Endothelial cell of umbilical vein (primary cell): ENCODE results near the gene CPLX1. TPM values are rescaled to one million over a fixed set of nuclear protein-coding genes. Genes with fewer than 3 reads are reported as not detected.

Experiments used
- BruUV-seq: library from RNA; stranded (reverse); fragments of 400-500 nt; replicated peaks from 2 replicates; lab custom pipeline; 2021; lab: Mats Ljungman, UMichigan
- CTCF ChIA-PET: fragments of 300-600, 350-600 bp; sonication (Branson Sonifier 250); formaldehyde crosslinking; loops from one replicate; lab custom pipeline; 2021; ENCODE audit warnings: antibody characterized with exemption, inconsistent platforms; lab: Charles Lee
- POLR2A ChIA-PET: fragments of 300-600, 350-600 bp; sonication (Branson Sonifier 250); formaldehyde crosslinking; loops from one replicate; lab custom pipeline; 2021; ENCODE audit warnings: antibody characterized with exemption, inconsistent platforms; lab: Charles Lee
- DNase-seq: peaks from one replicate; pipeline ENCODE4 v3.0.0-alpha.2; 2011; ENCODE audit warnings: low read depth, low spot score
- FAIRE-seq: peaks from 2 replicates; lab custom pipeline; 2011; peaks lifted over from hg19 to GRCh38; lab: Jason Lieb, UNC
- H2AFZ ChIP-seq: 2 replicates; pipeline ENCODE4 v1.6.0; 2012; ENCODE audit warnings: low read depth, low read length, control low read depth, inconsistent platforms
- H3K27ac ChIP-seq: 2 replicates; pipeline ENCODE4 v1.5.1; 2011; ENCODE audit warnings: low read depth, mild to moderate bottlenecking, control low read depth, low read length, moderate library complexity; ENCODE audit not compliant: insufficient read depth
- H3K27me3 ChIP-seq, 2 experiments: 2 replicates each; pipeline versions ENCODE4 v1.6.0 to v1.6.1; 2011; ENCODE audit warnings: low read length in 2 of 2, mixed read lengths in 1 of 2; ENCODE audit not compliant: control insufficient read depth in 2 of 2, insufficient read depth in 2 of 2
- H3K36me3 ChIP-seq, 2 experiments: 2 replicates in 1 of 2; 3 replicates in 1 of 2; pipeline ENCODE4 v1.5.1; 2011; ENCODE audit warnings: low read length in 2 of 2, mild to moderate bottlenecking in 1 of 2, moderate library complexity in 1 of 2; ENCODE audit not compliant: control insufficient read depth in 2 of 2, insufficient read depth in 2 of 2; ENCODE audit errors: extremely low read depth in 1 of 2
- H3K4me1 ChIP-seq: 3 replicates; pipeline ENCODE4 v1.5.1; 2011; ENCODE audit warnings: mild to moderate bottlenecking, low read length; ENCODE audit not compliant: control insufficient read depth, insufficient read depth; ENCODE audit errors: extremely low read depth
- H3K4me2 ChIP-seq: 2 replicates; pipeline ENCODE4 v1.6.1; 2011; ENCODE audit warnings: low read length, control low read depth, mixed read lengths; ENCODE audit not compliant: insufficient read depth
- H3K4me3 ChIP-seq, 3 experiments: fragments of 200-600 bp in 1 of 3; sonication (generic), shearing (Covaris generic) in 1 of 3; replicated peaks in 1 of 3; 2 replicates each; pipeline ENCODE4 v1.5.1; 2011 to 2016; ENCODE audit warnings: control low read depth in 3 of 3, low read length in 3 of 3, mild to moderate bottlenecking in 2 of 3, inconsistent platforms in 1 of 3, low read depth in 1 of 3, moderate library complexity in 1 of 3; ENCODE audit not compliant: insufficient read depth in 1 of 3
- H3K79me2 ChIP-seq: 2 replicates; pipeline ENCODE4 v1.6.0; 2012; ENCODE audit warnings: low read length, inconsistent platforms; ENCODE audit not compliant: control insufficient read depth, insufficient read depth
- H3K9ac ChIP-seq: replicated peaks from 2 replicates; pipeline ENCODE3; 2011; ENCODE audit warnings: low read length, control low read depth; ENCODE audit not compliant: insufficient read depth; ENCODE audit errors: extremely low read depth
- H3K9me1 ChIP-seq: replicated peaks from 3 replicates; pipeline ENCODE4 v1.6.0; 2011; ENCODE audit warnings: mild to moderate bottlenecking, low read length; ENCODE audit not compliant: control insufficient read depth, insufficient read depth; ENCODE audit errors: extremely low read depth
- H3K9me3 ChIP-seq: replicated peaks from 2 replicates; pipeline ENCODE4 v1.5.1; 2012; ENCODE audit warnings: low read length, inconsistent platforms; ENCODE audit not compliant: control insufficient read depth, insufficient read depth
- H4K20me1 ChIP-seq: replicated peaks from 2 replicates; pipeline ENCODE3; 2011; ENCODE audit warnings: mild to moderate bottlenecking, low read length; ENCODE audit not compliant: control insufficient read depth, insufficient read depth; ENCODE audit errors: extremely low read depth
- CTCF ChIP-seq, 2 donors: IDR thresholded peaks; 1 replicate in 1 of 2; 2 replicates in 1 of 2; pipeline ENCODE4 v1.5.1; 2011; ENCODE audit warnings: low read length in 2 of 2, mild to moderate bottlenecking in 2 of 2, moderate library complexity in 2 of 2, control low read depth in 1 of 2, inconsistent platforms in 1 of 2, low read depth in 1 of 2; ENCODE audit not compliant: insufficient read depth in 1 of 2; ENCODE audit errors: extremely low read depth in 1 of 2
- GATA2 ChIP-seq: IDR thresholded peaks from 2 replicates; pipeline ENCODE4 v1.7.0; 2011; ENCODE audit warnings: low read depth, mild to moderate bottlenecking, moderate library complexity, mixed read lengths, low read length; ENCODE audit not compliant: insufficient read length, insufficient read depth
- dilution Hi-C: fragments of 300-500 bp; cut with MboI; formaldehyde crosslinking; loops from one replicate; pipeline ENCODE4 v1.15.0; 2019; ENCODE audit warnings: low sequenced_read_pairs; ENCODE audit not compliant: extremely low pct_ligation_motif_present
- intact Hi-C: fragments of 100-400 bp; cut with micrococcal nuclease; formaldehyde crosslinking; loops from one replicate; pipeline ENCODE4 v1.10.0; 2022
- polyA plus RNA-seq, 4 experiments: library from polyadenylated mRNA; depleted of rRNA in 3 of 4; stranded (reverse) in 3 of 4; unstranded in 1 of 4; fragments of >200 nt; gene quantifications; 2 replicates each; pipeline versions ENCODE4 v1.2.1 to v1.2.3, GENCODE V29; 2011 to 2012; ENCODE audit warnings: missing spikeins in 1 of 4
- total RNA-seq: library from RNA; stranded (reverse); gene quantifications from 2 replicates; pipeline ENCODE4 v1.2.3, GENCODE V29; 2021

Gene CPLX1
- total and polyA plus RNA-seq, 2 donors (not counting 3 experiments of a cell fraction or from before 2014, with no cell fraction given): 1.0 to 1.8 TPM

DNA sequence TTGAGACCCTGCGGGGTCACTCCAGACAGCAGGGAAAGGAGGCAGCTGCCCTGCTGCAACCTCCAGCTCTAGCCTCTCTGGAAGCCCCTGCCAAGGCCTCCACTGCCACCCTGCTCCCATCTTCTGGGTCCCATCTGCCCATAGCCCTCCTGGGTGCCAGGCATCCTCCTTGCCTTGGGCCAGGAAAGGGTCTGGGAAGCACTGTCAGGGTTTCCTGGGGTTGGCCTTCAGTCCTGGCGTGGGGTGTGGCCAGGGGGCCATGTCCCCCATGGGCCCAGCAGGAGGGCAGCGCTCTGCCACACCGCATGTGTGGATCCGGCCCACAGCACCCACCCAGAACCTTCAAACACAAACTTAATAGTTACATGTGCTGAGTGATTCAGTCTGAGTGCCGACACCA lies 3.4 kb upstream of the CPLX1 start:
- no peak for TF ChIP-seq CTCF (IDR thresholded peaks at IDR 0.05; ENCODE audit: extremely low read depth in 1 of 2, insufficient read depth in 1 of 2, low read depth in 1 of 2, low read length in 2 of 2)
- no peaks in the 10 kb centered on the region for H3K4me1 ChIP-seq
- no peak overlapping the region for H2AFZ ChIP-seq
- H3K9me3 ChIP-seq: no peaks in the 10 kb centered on the region
- H3K79me2 ChIP-seq: no peaks in the 10 kb centered on the region
- no peaks in the 10 kb centered on the region for H4K20me1 ChIP-seq
- no peak overlapping the region for H3K9ac ChIP-seq
- H3K36me3 ChIP-seq: no peaks in the 10 kb centered on the region
- dilution Hi-C loops (no loop called here), intact Hi-C loops (loop anchor here (5.0 kb wide), 1 partner anchor 47 kb away; no protein-coding TSS in a partner anchor)
- peaks cover 18 to 21% of the 10 kb centered on the region in 2 experiments for H3K27me3 ChIP-seq
- no TSS peak for BruUV-seq
- H3K27ac ChIP-seq: no peak overlapping the region
- no peak overlapping the region for H3K4me3 ChIP-seq
- DNase-seq: no peak
- H3K9me1 ChIP-seq: no peaks in the 10 kb centered on the region
- no peak for FAIRE-seq
- POLR2A ChIA-PET: no interaction called here
- CTCF ChIA-PET: interaction anchor here (0.9 to 1.0 kb wide), 4 partner anchors 9 to 43 kb away, joined by 3 to 6 read pairs (median 3); no protein-coding TSS in a partner anchor
- no peak overlapping the region for H3K4me2 ChIP-seq

DNA sequence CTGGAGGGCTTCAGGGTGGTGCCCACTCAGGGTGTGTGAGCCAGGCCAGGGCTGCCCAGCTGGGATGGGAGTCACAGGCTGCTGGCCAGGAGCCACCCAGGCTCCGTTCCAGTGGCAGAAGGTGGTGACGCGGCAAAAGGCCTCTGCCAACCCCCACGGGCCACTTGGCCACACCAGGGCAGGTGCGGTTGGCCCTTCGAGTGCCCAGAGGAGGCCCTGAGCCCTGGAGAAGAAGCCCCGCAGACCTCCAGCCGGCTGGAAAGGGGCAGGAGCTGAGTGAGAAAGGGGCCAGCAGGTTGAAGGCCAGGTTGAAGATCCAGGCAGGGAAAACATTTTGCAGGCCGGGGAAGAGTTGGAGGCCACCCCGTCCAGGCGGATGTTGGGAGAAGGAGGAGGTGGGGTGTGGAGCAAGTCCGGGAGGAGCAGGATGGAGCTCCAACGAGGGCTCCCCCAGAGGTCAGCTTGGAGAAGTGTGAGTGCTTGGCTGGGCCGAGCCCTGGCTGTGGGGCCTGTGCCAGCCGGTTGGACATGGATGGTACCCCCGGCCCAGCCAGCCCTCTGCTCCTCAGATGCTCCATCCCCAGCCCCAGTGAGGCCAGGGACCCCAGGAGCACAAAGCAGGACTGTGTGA lies 2.8 kb upstream of the CPLX1 start:
- Histone ChIP-seq H3K9ac (no peak overlapping the region), H3K9me1 (no peaks in the 10 kb centered on the region), H3K27ac (no peak overlapping the region), H3K4me2 (no peak overlapping the region), H4K20me1 (no peaks in the 10 kb centered on the region), H2AFZ (no peak overlapping the region), H3K79me2 (no peaks in the 10 kb centered on the region), H3K4me3 (no peak overlapping the region), H3K9me3 (no peaks in the 10 kb centered on the region), H3K36me3 (no peaks in the 10 kb centered on the region), H3K4me1 (no peaks in the 10 kb centered on the region), H3K27me3 (peaks cover 23 to 25% of the 10 kb centered on the region in 2 experiments)
- FAIRE-seq (no peak), DNase-seq (no peak)
- intact Hi-C loops (loop anchor here (5.0 kb wide), 1 partner anchor 46 kb away; no protein-coding TSS in a partner anchor), dilution Hi-C loops (no loop called here)
- ChIA-PET POLR2A (no interaction called here), CTCF (interaction anchor here (0.9 to 1.0 kb wide), 4 partner anchors 9 to 42 kb away, joined by 3 to 6 read pairs (median 3); no protein-coding TSS in a partner anchor)
- no TSS peak for BruUV-seq
- TF ChIP-seq CTCF (IDR thresholded peaks at IDR 0.05; ENCODE audit: extremely low read depth in 1 of 2, insufficient read depth in 1 of 2, low read depth in 1 of 2, low read length in 2 of 2) (peak; percentile 4 to 17), GATA2 (no peak)
